GM12872 (cell line): ENCODE data around the gene NPIPA5.
A peak's percentile ranks its signal among the peaks of the same experiment; 100 is the strongest.
"Not testable (repeated sequence)": the region's sequence is repeated elsewhere in the genome, so short reads cannot be mapped to it uniquely, and the experiment has no call there.

Experiments used
- CTCF ChIP-seq: IDR thresholded peaks from 3 replicates; pipeline ENCODE4 v1.5.1; 2011; ENCODE audit warnings: low read depth, mild to moderate bottlenecking, low read length, moderate library complexity; ENCODE audit not compliant: insufficient read depth

The NPIPA5 gene

GRCh38 chr16:15378194-15378593, at the start of gene NPIPA5:
Gene NPIPA5, minus strand, starts transcription at chr16:15378294. Its CDS starts 0 bp downstream, at chr16:15378294.
- TF ChIP-seq CTCF, result not testable (repeated sequence)

GRCh38 chr16:15427648-15428239, 49.6 kb upstream of the NPIPA5 start:
- peak; percentile 59 for TF ChIP-seq CTCF

- TF ChIP-seq CTCF, result no peak
These were observed 48.7 kb upstream of the NPIPA5 start for GRCh38 chr16:15426796-15427195.

- TF ChIP-seq CTCF, result no peak
These were observed 47.8 kb upstream of the NPIPA5 start for GRCh38 chr16:15425861-15426260.

- TF ChIP-seq CTCF, result no peak
These were observed 44.1 kb upstream of the NPIPA5 start for GRCh38 chr16:15422222-15422621.

- no peak for TF ChIP-seq CTCF
These were observed 40.1 kb upstream of the NPIPA5 start for GRCh38 chr16:15418206-15418605.

GRCh38 chr16:15417197-15417596, 39.1 kb upstream of the NPIPA5 start:
- TF ChIP-seq CTCF, result no peak

GRCh38 chr16:15415511-15415985, 37.5 kb upstream of the NPIPA5 start:
- TF ChIP-seq CTCF, result no peak
